A549 (cell line): ENCODE results near the gene IRAK1.

ENCODE experiments used
- BCL3 ChIP-seq: fragments of >200 bp; sonication (Bioruptor Twin); formaldehyde crosslinking; IDR thresholded peaks from 3 replicates; pipeline ENCODE4 v1.6.1; 2016
- BHLHE40 ChIP-seq: IDR thresholded peaks from 2 replicates; pipeline ENCODE4 v1.6.1; 2012; ENCODE audit warnings: low read depth, low read length, inconsistent platforms
- CEBPB ChIP-seq, 2 experiments: fragments of >200 bp in 1 of 2; sonication (Bioruptor Twin) in 1 of 2; formaldehyde crosslinking in 1 of 2; IDR thresholded peaks; 2 replicates each; pipeline ENCODE4 v1.6.1; 2012 to 2016
- CTCF ChIP-seq: fragments of >200 bp; sonication (Bioruptor Twin); formaldehyde crosslinking; IDR thresholded peaks from 3 replicates; pipeline ENCODE4 v1.5.1; 2016
- E2F6 ChIP-seq: IDR thresholded peaks from 2 replicates; pipeline ENCODE4 v1.6.1; 2012; ENCODE audit warnings: low read depth, borderline replicate concordance
- EP300 ChIP-seq, 2 experiments: fragments of >200 bp; sonication (Bioruptor Twin); formaldehyde crosslinking; IDR thresholded peaks; 2 replicates in 1 of 2; 3 replicates in 1 of 2; pipeline ENCODE4 v1.6.1; 2016 to 2017
- JUNB ChIP-seq: fragments of >200 bp; sonication (Bioruptor Twin); formaldehyde crosslinking; IDR thresholded peaks from 2 replicates; pipeline ENCODE4 v1.6.1; 2016
- MAFK ChIP-seq: fragments of 450-650 bp; IDR thresholded peaks from 2 replicates; pipeline ENCODE4 v1.6.1; 2014; ENCODE audit not compliant: partially characterized antibody
- MAX ChIP-seq: IDR thresholded peaks from 2 replicates; pipeline ENCODE4 v1.6.1; 2012
- POLR2A ChIP-seq: IDR thresholded peaks from 2 replicates; pipeline ENCODE4 v1.6.1; 2012; ENCODE audit warnings: mild to moderate bottlenecking, low read length
- POLR2AphosphoS2 ChIP-seq: conservative IDR thresholded peaks from 2 replicates; pipeline ENCODE4 v1.6.1; 2012; ENCODE audit warnings: low read length, improper control_type of control experiment, inconsistent platforms
- RNF2 ChIP-seq: fragments of 200-600 bp; sonication (generic); IDR thresholded peaks from 2 replicates; pipeline ENCODE4 v1.6.1; 2016; ENCODE audit warnings: low read depth, mild to moderate bottlenecking, antibody characterized with exemption, moderate library complexity, borderline replicate concordance
- ZNF302 ChIP-seq: fragments of 250-450 bp; sonication (Bioruptor Pico); IDR thresholded peaks from 2 replicates; pipeline ENCODE4 v1.9.0; 2021; ENCODE audit warnings: inconsistent platforms, mild to moderate bottlenecking, moderate library complexity

GRCh38 chrX:154049209-154050112 is 29.8 kb upstream of the IRAK1 start:
- TF ChIP-seq CTCF (no peak), JUNB (no peak), MAX (no peak), BHLHE40 (no peak), POLR2A (no peak), BCL3 (no peak), E2F6 (no peak), POLR2AphosphoS2 (no peak), CEBPB (IDR thresholded peaks at IDR 0.05) (no peak), RNF2 (no peak), MAFK (no peak), ZNF302 (CRISPR knock-in tag) (no peak), EP300 (IDR thresholded peaks at IDR 0.05) (no peak)
